NCI-H2227 (cell line): Measurements from ENCODE around the gene PDE2A.
"Not testable (repeated sequence)": the region's sequence is repeated elsewhere in the genome, so short reads cannot be mapped to it uniquely, and the experiment has no call there.

Experiments
- DNase-seq: peaks from one replicate; lab custom pipeline; 2025; ENCODE audit not compliant: unreplicated experiment; lab: John Stamatoyannopoulos, UW

PDE2A gene

DNA sequence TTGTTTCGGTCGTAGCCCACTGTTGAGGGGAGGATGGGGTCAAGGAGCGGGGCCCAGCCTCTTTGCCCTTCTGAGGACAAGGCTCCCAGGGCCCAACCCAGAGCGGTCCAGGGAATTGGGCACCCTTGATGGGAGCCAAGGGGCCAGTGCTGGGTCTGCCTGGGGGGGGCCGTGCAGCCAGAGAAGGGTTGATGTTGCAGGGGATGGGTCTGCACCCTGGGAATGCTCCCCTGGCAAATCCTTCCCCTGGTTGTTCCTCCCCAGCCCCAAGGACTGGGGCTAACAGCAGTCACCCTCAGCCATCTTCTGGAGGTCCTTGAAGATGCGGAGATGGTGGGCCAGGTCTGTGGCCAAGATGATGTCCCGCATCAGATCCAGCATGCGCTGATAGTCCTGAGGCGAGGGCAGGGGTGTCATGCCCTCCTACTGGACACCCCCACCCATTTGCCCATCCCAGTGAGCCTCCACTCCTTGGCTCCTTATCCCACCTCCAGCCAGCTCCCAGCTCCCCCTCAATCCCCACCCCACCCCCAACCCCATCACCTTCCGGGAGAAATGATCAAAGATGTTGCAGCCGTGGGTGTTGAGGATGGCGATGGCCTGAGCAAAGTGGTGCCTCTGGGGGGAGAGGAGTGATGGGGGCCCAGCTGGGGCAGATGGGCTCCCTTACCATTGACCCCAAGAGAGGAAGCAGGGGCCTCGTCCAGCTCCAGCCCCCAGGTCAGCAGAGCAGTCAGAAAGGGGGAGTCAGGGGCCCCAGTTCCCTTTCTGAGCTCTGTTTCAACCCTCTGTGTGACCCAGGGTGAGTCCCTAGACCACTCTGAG is 95.0 kb downstream of the PDE2A start:
- no peak for DNase-seq

DNA sequence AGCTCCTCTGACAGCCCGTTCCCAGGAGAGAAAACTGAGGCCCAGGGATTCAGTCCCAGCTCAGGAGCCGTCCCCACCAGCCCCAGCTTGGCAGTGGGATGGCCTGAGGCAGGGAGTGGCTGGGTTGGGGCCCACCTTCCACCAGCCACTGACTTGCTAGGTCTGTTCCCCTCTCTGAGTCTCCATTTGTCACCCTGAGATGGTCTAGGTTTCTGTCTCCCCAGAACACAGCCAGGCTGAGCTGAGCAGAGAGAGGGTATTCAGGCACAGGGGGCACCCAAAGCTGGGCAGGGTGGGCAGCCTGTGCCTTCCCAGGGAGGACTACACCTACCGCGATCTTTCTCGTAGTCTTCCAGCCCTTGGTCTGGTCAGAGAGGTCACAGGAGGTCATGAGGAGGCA is 95.7 kb downstream of the PDE2A start:
- DNase-seq: no peak

DNA sequence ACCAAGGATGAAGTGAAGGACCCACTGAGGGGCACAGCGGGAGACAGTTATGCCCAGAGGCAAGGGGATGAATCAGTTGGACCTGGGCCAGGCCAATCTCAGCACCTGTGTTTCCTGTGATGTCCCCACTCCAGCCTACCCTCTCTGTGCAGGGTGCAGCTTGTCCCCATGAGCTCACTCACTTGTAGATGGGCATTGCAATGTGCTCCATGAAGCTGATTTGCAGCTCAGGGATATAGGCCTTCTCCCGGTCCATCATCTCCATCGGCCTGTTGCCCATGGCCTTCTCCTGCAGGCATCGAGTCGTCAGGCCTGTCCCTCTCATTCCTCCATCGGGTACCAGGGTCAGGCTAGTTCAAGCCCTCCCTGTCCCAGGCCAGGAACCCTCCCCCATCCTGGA is 96.2 kb downstream of the PDE2A start:
- DNase-seq: no peak

DNA sequence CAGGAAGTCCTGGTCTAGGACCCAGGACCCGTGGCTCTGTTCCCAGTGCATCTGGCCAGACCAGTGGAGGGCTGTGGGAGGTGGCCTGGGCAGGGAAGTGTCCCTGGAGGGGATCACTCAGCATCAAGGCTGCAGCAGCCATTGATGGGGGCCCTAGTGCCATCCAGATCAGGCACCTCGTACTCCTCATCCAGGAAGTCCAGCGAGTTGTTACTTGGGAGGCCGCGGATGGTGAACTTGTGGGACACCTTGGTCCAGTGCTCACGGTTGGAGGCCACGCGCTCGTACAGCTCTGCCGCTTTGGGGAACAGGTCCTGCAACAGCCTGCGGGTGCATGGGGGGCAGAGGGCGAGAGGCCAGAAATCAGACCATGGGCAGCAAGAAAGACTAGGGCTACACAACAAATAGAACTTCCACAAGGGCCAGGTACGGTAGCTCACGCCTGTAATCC is 96.9 kb downstream of the PDE2A start:
- no peak for DNase-seq

DNA sequence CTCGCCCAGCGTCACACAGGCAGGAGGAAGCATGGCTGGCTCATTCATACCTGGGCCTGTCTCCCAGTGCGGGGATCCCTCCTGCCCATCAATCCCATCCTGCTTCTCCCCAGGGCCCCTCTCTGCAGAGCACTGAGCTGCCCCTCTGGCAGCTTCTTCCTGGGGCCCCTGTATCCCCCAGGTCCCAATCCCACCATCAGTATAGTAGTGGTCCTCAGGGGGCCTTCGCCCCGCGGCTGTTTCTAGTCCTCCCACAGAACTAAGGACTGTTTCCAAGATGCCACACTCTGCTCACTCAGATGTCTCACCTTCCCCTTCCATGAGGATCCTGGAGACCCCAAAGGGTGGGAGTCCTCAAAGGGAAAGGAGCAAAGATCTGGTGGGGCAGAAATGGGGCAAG is 97.6 kb downstream of the PDE2A start:
- DNase-seq: no peak

DNA sequence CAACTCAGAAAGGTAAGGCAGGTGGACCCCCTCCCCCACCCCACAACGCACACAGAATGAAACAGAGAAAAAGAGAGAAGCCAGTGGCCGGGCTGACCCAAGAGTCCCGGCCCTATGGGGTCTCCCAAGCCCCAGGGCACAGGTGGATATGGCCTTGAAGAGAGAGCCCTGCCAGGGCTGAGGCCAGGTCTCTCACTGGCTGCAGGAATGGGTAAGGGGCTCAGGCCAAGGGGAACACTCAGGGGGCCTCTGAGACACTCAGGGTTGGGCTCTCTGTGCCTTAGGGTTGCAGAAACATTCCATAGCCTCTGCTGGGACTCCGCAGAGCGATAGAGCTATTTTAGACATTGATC is 98.0 kb downstream of the PDE2A start:
- no peak for DNase-seq

DNA sequence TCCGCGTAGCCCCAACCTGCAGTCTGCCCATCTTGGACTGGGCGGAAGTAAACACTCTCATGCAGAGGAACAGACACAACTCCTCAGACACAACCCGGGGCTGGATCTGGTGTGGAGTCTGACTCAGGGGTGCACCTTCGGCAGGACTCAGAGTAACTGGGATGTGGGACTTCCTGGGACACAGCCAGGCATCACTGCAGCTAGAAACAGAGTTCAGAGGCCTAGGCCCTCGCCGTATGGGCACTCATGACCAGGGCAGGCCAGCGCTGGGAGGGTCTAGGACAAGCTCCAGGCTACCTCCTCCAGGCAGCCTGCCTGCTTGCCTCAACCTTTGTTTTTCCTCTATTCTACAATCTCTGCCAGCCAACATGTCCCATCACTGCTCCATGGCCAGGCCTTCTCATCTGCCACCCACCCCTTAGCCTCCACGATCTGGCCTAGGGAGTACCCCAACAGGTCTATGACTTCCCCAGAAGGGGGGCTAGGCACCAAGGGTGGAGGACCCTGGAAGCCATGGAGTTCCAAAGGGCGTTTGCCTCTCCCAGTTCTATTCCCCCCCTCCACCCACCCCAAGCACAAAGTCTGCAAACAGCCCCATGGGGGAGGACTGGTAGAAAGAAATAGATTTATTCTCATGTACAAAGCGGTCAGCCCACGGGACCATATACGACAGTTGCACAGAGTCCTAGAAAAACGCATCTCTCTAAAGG is 98.5 kb downstream of the PDE2A start:
- no peak for DNase-seq

DNA sequence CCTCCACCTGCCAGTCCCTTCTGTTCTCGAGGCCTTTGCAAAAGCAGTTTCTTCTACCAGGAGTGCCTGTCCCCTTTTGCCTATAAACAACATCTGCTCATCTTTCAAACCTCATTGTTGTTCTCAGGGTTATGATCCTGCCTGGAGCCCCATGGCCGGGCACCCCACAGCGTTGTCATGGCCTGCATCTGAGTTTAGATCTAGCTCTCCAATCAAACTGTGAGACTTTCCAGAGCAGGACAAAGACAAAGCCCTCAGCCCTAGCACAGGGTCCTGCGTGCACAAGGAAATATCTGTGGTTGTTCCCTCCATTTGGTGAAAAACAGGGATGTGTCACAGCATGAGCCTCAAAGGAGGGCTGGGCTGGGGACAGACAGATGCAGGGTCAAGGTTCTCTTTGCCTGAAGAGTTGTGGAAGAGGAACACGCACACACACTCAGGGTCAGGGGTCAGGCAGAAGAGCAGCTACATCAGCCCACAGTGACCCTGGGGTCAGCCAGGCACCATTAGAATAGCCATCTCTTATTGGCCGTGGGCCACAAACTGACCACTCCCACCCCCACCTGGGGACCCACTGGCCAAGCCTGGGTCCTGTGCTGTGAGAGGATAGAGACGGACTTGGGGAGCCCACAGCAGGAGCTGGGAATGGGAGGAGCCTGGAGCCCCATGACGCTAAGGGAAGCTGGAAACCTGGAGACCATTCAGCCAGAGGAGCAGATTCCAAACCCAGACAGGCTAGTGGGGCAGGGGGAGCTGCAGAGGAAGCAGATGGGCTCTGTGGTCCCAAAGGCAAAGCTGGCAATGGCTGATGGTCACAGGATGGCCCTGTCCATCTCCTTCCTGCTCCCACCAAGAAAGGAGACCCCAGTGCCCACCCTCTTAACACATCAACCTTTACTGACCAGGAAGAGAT is 99.4 kb downstream of the PDE2A start:
- DNase-seq: no peak

DNA sequence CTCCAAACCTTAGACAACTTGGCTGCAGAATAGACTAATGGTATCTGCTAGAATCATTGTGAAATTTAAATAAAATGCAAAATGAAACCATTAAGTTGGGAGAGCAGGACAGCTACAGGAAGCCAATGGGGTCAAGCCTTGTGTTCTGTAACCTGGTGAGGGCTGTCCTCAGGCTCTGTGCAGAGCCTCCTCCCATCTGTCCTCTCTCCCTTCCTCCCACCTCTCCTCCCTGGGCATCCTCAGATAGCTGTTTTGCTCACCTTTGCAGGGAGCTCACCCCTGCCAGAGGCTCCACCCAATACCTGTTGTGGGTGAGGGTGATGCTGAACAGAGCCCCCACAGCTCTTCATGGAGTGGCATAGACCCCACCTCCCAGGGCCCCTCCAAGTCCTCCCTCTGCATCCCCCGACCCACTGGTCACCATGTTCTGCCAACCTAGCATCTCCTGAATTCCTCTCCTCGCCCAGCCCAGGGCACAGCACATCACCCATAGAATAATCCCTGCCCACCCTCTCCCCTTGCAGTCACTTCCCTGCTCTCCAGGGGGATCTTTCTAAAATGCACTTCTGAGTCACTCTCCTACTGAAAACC is 100.3 kb downstream of the PDE2A start:
- no peak for DNase-seq

DNA sequence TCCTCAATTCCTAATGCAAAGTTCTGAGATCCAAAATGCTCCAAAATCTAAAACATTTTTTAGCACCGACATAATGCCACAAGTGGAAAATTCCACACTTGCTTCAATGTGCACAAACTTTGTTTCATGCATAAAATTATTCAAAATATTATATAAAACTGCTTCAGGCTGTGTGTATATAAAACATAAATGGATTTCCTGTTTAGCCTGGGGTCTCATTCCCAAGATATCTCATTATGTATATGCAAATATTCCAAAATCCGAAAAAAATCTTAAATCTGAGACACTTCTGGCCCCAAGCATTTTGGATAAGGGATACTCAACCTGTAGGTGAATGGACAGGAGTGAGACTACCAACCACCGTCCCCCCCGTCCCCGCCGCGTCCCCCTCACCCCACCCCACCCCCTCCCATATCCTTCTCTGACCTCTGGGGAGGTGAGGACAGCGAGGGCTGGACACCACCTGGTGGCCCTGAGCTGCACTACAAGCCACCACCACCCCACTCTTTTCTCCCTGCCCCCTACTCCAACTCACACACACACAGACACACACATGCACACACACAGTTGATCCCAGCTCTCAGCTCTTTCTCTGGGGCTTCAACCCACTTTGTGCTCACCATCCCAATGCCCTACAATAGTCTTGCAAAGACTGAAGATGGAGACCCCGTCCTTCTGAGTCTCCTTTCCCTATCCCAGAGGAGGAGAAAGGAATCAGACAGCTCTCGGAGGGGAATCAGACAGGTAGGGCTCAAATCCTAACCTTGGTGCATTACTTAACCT is 101.0 kb downstream of the PDE2A start:
- DNase-seq: peak; percentile 55

DNA sequence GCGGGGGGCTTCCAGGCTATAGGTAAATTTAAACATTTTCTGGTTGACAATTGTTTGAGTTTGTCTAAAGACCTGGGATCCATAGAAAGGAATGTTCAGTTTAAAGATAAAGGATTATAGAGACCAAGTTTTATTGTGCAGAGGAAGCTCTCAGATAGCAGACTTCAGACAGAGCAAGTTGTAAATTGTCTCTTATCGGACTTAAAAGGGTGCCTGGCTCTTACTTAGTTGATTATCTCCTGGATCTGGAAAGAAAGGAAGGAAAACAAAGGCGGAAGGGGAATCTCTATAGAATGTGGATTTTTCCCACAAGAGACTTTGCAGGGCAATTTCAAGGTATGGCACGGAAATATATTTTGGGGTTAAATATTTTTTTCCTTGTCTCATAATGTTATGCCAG is 101.7 kb downstream of the PDE2A start:
- DNase-seq: not testable (repeated sequence)

DNA sequence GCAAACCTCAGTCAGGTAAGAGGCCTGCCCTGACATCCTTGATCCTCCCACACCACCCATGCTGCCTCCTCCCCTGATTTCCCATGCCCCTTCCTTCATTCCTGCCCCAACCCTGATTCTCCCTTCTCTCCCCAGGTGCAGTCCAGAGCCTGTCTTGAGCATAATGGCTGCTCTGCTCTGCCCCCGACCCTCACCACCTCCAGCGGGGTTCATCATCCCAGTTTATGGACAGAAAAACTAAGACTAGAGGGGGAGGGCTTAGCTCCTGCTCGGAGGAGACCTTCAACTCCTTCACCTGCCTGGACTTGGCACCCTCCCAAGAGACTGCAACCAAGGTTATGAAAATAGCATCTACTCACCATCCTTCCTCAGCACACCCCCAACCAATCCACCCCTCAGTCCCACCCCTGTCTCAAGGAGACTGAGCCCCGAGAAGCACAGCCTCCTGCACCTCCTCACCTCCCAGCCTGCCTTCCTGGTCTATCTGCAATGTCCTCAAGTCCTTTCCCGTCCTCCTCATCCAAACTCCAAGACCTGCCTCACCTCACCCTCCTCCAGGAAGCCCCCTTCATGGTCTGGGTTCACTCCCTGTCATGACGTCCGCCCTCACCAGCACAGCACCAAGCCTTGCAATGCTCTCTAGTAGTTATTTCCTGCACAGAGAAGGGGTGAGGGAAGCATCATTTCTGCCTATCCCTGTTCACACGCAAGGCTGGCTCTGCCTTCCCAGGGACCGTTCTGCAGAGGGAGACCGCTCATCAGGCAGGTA is 103.1 kb downstream of the PDE2A start:
- no peak for DNase-seq

DNA sequence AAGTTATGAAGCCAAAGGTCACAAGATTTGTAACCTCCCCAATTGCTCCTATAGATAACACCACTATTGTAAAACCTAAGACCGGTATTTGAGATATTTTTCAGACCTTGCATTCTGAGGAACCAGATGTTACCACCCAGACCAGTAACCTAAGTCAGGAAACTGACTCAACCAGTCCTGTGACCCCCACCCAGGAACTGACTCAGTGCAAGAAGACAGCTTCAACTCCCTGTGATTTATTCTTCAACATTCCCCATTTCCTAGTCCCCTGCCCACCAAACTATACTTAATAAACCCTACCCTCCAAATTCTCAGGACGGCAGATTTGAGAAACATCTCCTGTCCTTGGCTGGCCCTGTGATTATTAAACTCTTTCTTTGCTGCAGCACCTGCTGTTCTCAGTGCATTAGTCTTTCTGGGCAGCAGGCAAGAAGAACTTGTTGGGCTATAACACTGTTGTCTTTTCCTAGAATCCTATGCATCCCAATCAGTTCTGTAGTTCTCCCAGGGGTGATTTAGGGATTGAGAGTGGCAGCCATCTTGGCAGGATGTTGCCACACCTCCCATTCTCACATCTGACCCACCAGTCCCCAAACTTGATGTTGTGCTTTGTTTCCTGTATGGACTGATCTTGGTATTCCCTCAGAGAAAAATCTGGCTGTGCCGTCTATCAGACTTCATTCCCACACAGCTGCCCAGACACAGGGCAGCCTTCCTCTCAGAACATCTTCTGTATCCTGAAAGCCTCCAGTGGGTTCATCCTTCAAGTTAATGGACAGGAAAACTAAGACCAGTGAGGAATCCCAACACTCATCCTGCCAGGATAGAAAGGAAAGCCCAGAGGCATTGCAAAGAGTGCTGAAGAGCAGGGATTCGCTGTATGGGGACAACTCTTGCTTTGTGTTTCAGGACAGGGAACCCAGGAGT is 104.0 kb downstream of the PDE2A start:
- DNase-seq: no peak

DNA sequence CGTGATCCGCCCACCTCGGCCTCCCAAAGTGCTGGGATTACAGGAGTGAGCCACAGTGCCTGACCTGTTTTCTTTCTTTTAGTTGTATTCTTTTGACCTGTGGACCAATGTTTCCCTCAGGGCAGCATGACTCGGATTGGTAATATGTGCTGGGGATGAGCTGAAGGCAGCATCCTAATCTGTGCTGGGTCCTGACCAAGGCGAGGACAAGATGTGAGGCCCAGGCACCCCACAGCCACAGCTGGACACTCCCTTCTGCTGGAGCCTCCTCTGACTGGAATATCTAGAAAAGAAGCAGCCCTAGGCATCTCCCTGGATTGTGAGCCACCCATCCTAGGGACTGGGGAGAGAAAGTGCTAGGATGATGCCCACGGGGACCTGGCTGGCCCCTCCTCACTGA is 105.4 kb downstream of the PDE2A start:
- no peak for DNase-seq

DNA sequence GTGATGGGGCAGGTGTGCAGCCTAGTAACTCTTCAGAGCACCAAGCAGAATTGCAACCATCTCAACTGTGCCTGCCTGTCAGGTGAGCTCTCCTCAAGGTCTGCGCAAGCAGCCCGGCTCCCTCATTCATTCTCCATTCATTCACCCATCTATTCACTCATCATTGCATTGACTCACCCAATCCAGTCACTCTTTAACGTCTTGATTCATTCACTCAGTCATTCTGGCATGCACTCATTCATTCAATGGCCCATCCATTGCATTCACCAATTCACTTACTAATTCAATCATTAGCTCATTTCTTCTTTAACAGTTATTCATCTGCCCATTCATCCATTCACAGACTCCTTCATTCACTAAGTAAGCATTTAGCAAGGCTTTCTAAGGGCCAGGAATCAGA is 111.8 kb downstream of the PDE2A start:
- DNase-seq: no peak

DNA sequence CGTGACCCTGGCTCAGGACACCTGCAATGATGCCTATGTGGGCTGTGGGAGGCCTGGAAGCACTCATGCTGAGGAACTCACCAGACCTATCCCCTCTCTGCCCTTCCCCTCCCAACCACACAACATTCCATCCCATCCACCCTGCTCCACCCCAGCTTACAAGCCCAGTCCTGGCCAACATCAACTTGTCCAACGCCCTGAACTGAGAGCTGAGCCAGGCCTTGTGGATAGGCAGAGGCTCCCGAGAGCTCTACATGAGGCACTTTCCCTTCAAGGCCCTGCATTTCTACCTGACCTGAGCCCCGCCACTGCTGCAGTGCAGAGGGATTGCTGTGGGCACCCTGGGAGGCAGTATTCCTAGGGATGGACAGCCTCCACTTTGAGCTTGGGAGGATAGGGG is 112.4 kb downstream of the PDE2A start:
- no peak for DNase-seq

DNA sequence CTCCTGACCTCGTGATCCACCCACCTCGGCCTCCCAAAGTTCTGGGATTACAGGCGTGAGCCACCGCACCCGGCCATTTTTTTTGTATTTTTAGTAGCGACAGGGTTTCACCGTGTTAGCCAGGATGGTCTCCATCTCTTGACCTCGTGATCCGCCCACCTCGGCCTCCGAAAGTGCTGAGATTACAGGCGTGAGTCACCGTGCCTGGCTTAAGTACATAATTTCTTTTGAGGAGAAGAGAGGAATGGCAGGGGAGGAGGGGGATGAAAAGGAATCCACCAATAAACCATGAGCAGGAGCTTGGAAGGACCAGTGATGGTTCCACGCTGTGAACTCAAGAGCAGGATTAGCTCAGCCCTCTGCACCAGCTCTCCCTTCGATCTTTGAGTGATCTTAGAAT is 113.4 kb downstream of the PDE2A start:
- DNase-seq: not testable (repeated sequence)

DNA sequence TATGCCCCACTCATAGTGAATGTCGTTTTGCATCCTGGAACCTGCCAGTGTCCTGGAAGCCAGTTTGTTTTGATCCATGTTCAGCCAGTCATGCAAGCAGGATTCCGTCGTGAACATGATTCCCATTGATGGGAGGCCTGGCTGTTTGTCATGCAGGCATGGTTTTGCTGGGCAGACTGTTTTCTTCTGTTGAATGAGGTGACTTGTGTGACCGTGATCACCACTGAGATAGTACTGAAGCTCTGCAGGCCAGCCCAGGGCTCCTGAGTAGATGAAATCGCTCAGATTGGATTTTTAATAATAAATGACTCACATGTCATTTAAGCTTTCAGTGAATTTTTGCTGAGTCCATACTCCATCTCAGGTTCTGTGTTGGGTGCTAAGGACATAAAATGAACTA is 117.8 kb downstream of the PDE2A start:
- DNase-seq: no peak
